OCI-LY3 (cell line): ENCODE measurements around the gene SRSF11.

Source experiments
- H2AFZ ChIP-seq: fragments of 200-600, 300-600 bp; shearing (Covaris generic); 2 replicates; pipeline ENCODE4 v1.6.0; 2014; ENCODE audit warnings: antibody characterized with exemption, low read depth, low read length
- H3K27ac ChIP-seq: fragments of 200-600, 300-600 bp; sonication (generic); 2 replicates; pipeline ENCODE4 v1.5.1; 2014; ENCODE audit warnings: mild to moderate bottlenecking, low read length, moderate library complexity, mixed read lengths
- H3K27me3 ChIP-seq: fragments of 200-600, 300-600 bp; sonication (generic); 2 replicates; pipeline ENCODE4 v1.6.1; 2014; ENCODE audit warnings: low read depth, low read length, mixed read lengths
- H3K36me3 ChIP-seq: fragments of 200-600, 300-600 bp; sonication (generic); replicated peaks from 2 replicates; pipeline ENCODE3; 2014; ENCODE audit warnings: low read depth, low read length, mixed read lengths
- H3K4me1 ChIP-seq: fragments of 300-600, 200-600 bp; sonication (generic); 2 replicates; pipeline ENCODE4 v1.6.1; 2014; ENCODE audit warnings: low read length, mixed read lengths
- H3K4me2 ChIP-seq: fragments of 200-600, 300-600 bp; sonication (generic); 2 replicates; pipeline ENCODE4 v1.6.1; 2014; ENCODE audit warnings: low read length, mixed read lengths
- H3K4me3 ChIP-seq: fragments of 300-600, 200-600 bp; sonication (generic); 2 replicates; pipeline ENCODE4 v1.5.1; 2014; ENCODE audit warnings: antibody characterized with exemption, mild to moderate bottlenecking, low read length, moderate library complexity
- H3K79me2 ChIP-seq: fragments of 300-600, 200-600 bp; shearing (Covaris generic); 2 replicates; pipeline ENCODE4 v1.6.1; 2014; ENCODE audit warnings: mild to moderate bottlenecking, low read length, mixed read lengths
- H3K9ac ChIP-seq: fragments of 300-600, 200-600 bp; shearing (Covaris generic); 2 replicates; pipeline ENCODE4 v1.6.0; 2014; ENCODE audit warnings: mild to moderate bottlenecking, low read length, moderate library complexity
- H3K9me3 ChIP-seq: fragments of 200-600, 300-600 bp; shearing (Covaris generic); 2 replicates; pipeline ENCODE4 v1.6.1; 2014; ENCODE audit warnings: low read length, mixed read lengths; ENCODE audit not compliant: insufficient read depth
- H4K20me1 ChIP-seq: fragments of 200-600, 300-600 bp; sonication (generic); 2 replicates; pipeline ENCODE4 v1.6.1; 2016; ENCODE audit warnings: low read length, mixed read lengths; ENCODE audit not compliant: insufficient read depth
- CTCF ChIP-seq: fragments of 200-600, 300-600 bp; sonication (generic); IDR thresholded peaks from 2 replicates; pipeline ENCODE4 v1.5.1; 2014; ENCODE audit warnings: antibody characterized with exemption, low read length, low read depth
- EZH2phosphoT487 ChIP-seq: fragments of 200-600 bp; shearing (Covaris generic); IDR thresholded peaks from 2 replicates; pipeline ENCODE4 v1.6.1; 2018; ENCODE audit warnings: antibody characterized with exemption, mixed run types, low read depth

SRSF11 gene

GRCh38 chr1:70200065-70200464 lies 21.1 kb upstream of the SRSF11 start:
- Histone ChIP-seq H3K4me2 (no peak overlapping the region), H3K4me3 (no peak overlapping the region), H2AFZ (no peak overlapping the region), H3K27me3 (no peaks in the 10 kb centered on the region), H4K20me1 (peaks cover 4% of the 10 kb centered on the region), H3K9ac (no peak overlapping the region), H3K4me1 (peaks cover 34% of the 10 kb centered on the region), H3K27ac (no peak overlapping the region), H3K36me3 (no peaks in the 10 kb centered on the region), H3K9me3 (no peaks in the 10 kb centered on the region), H3K79me2 (peaks cover 84% of the 10 kb centered on the region)
- no peak for TF ChIP-seq CTCF
- TF ChIP-seq EZH2phosphoT487 = no peak

- H3K4me2 ChIP-seq = peak overlapping the region; percentile 85
- H2AFZ ChIP-seq = no peak overlapping the region
- no peak overlapping the region for H3K27ac ChIP-seq
- peaks cover 32% of the 10 kb centered on the region for H3K4me1 ChIP-seq
- H3K9ac ChIP-seq = no peak overlapping the region
- H3K4me3 ChIP-seq = no peak overlapping the region
- no peaks in the 10 kb centered on the region for H3K27me3 ChIP-seq
- H3K36me3 ChIP-seq = no peaks in the 10 kb centered on the region
- TF ChIP-seq CTCF = no peak
- no peak for TF ChIP-seq EZH2phosphoT487
- H4K20me1 ChIP-seq = peaks cover 4% of the 10 kb centered on the region; the same call in 1 of the 2 replicates
- H3K9me3 ChIP-seq = no peaks in the 10 kb centered on the region
- peaks cover 91% of the 10 kb centered on the region for H3K79me2 ChIP-seq
Observed at GRCh38 chr1:70202173-70202758, 18.9 kb upstream of the SRSF11 start.

GRCh38 chr1:70204139-70204538 lies 17.0 kb upstream of the SRSF11 start:
- Histone ChIP-seq H3K9me3 (no peaks in the 10 kb centered on the region), H3K9ac (peak overlapping the region; percentile 91), H3K36me3 (no peaks in the 10 kb centered on the region), H3K4me2 (peak overlapping the region; percentile 85), H3K79me2 (peaks cover 98% of the 10 kb centered on the region), H3K4me3 (peak overlapping the region; percentile 97), H4K20me1 (0 out of 2 replicates have a peak, but pooled peaks cover 4% of the 10 kb centered on the region), H3K4me1 (peaks cover 32% of the 10 kb centered on the region), H3K27me3 (no peaks in the 10 kb centered on the region), H3K27ac (peak overlapping the region; percentile 67), H2AFZ (no peak overlapping the region)
- TF ChIP-seq EZH2phosphoT487 (no peak), CTCF (no peak)

- no peaks in the 10 kb centered on the region for H3K36me3 ChIP-seq
- H2AFZ ChIP-seq = no peak overlapping the region
- H3K4me1 ChIP-seq = peaks cover 32% of the 10 kb centered on the region
- peaks cover 99% of the 10 kb centered on the region for H3K79me2 ChIP-seq
- peak overlapping the region; percentile 91 for H3K9ac ChIP-seq
- no peaks in the 10 kb centered on the region for H3K27me3 ChIP-seq
- H3K9me3 ChIP-seq = no peaks in the 10 kb centered on the region
- TF ChIP-seq CTCF = no peak
- TF ChIP-seq EZH2phosphoT487 = no peak
- peak overlapping the region; percentile 97 for H3K4me3 ChIP-seq
- H4K20me1 ChIP-seq = 0 out of 2 replicates have a peak, but pooled peaks cover 4% of the 10 kb centered on the region
- peak overlapping the region; percentile 67 for H3K27ac ChIP-seq
- peak overlapping the region; percentile 85 for H3K4me2 ChIP-seq
Observed at GRCh38 chr1:70204600-70204999, 16.6 kb upstream of the SRSF11 start.
